GM18499 (cell line): ENCODE data around the gene DZIP1.
"Not testable (repeated sequence)": the region's sequence is repeated elsewhere in the genome, so short reads cannot be mapped to it uniquely, and the experiment has no call there.

Experiments
- ATAC-seq: cut with Tn5 transposase; IDR thresholded peaks from one replicate; pipeline ENCODE4 v1.9.1; 2021; ENCODE audit warnings: moderate number of reproducible peaks; ENCODE audit not compliant: insufficient read depth, unreplicated experiment

The DZIP1 gene

GRCh38 chr13:95607366-95607765 is 37.1 kb downstream of the DZIP1 start:
- ATAC-seq = no peak

DNA sequence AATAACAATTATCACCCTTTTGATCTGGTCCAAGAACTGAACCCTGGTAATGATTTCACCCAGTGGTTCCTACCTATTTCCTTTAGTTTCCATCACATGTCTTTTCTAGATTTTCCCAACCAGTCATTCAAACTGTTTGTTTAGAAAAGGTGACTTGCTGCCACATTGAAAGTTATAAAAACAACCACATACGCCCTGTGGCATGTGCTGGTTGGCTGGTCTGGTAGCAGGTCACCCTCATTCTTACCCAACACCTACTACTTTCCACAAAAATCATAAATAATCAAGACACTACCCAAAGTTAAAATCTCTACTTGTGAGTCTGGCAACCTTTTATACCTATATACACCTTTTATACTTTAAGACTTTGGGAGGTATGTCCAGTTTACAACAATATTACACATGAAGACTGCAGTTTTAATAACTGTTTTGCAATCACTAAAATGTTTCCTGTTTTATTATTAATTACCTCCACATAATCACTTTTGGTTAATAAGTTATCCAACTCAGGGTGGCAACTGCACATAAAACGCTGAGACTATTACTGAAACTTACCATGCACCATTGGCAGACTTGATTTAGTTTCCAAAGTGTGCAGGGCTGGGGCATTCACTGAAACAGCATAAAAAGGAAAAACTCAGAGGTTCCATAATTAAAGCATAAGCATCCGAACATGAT is 38.9 kb downstream of the DZIP1 start:
- ATAC-seq = no peak

GRCh38 chr13:95604556-95604915 is 40.0 kb downstream of the DZIP1 start:
- ATAC-seq = no peak

GRCh38 chr13:95603887-95604555 is 40.5 kb downstream of the DZIP1 start:
- no peak for ATAC-seq

DNA sequence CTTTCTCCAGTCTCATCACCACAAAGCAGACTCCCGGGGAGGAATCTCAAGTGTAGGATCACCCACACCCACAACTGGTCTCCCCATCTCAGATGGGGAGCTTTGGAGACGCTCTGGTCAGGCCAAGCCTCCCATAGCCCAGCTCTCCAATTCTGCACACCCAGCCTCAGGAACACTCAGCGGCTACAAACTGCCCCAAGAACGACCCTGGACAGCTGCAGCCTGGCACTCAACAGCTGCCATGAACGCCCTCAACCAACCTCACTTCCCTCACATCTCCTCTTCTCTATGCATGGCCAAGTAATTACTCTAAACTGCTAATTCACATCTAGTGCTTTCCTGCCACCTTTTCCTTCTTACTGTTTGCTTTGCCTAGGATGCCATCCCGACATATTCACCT is 42.6 kb downstream of the DZIP1 start:
- ATAC-seq = no peak

GRCh38 chr13:95601216-95601615 is 43.3 kb downstream of the DZIP1 start:
- ATAC-seq = no peak

DNA sequence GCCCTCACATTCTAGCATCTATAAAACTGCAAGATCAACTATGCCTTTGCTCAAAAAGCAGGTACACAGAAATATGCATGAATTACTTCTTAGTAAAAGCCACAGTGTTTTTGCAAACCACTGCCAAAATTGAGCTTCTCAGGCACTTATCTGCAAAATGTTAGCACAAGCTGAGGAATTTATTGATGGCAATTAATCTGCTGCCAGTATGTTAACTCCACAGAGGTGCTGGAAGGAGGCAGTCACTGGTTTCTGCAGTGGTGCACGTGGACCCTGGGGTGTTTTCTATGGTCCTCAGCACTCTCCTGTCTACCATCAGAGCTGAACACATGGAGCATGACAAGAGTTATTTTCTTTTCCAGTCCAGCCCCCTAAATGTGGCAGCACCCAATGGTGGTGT is 47.8 kb downstream of the DZIP1 start:
- ATAC-seq = no peak

DNA sequence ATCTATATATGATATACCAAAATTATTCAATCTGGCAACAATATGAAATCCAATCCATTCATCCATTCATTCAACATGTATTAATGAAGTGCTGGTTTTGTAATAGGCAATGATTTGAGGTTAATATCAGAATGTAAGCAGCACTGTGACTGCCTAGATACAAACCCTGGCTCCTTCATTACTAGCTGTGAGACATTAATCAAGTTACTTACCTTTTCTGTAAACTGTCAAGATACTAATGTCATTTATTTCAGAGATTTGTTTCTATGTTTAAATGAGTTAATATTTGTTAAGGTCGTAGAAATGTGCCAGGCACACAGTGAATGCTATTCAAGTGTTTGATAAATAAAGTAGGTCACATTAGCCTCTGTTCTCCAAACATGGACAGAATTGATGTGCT is 51.0 kb downstream of the DZIP1 start:
- ATAC-seq = no peak

DNA sequence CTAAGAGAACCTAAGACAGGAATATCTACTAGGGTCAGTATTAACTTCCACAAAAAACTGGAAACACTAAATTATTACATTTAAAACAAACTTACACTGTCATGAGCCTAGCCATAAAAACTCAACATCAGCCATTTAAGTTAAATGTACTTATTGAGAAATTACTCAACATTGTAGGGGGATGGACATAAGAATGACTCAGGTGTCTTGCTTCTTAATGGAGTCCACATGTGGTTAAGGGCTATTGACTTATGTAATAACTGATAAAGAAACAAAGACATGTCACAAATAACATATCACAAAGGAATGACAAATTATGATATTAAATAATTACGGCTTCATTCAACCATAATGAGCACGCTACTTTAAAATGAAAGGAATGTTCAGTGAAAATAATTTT is 55.8 kb downstream of the DZIP1 start:
- no peak for ATAC-seq

DNA sequence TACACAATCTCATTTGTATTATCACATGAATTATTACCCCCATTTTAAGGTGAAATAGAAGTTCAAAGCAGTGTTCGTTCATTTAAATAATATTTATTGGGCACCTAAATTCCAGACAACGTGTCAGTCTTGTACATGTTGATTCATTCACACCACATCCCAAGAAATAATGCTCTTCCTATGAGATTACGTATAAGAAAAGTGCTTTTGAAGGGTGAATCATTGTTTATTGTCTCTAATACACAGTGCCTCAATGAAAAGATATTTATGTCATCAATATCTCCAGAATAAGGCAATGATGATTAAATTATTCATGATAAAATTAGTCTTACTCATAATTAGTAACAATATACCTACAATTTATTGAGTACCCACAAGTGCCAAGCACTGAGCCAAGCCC is 56.4 kb downstream of the DZIP1 start:
- ATAC-seq = no peak

DNA sequence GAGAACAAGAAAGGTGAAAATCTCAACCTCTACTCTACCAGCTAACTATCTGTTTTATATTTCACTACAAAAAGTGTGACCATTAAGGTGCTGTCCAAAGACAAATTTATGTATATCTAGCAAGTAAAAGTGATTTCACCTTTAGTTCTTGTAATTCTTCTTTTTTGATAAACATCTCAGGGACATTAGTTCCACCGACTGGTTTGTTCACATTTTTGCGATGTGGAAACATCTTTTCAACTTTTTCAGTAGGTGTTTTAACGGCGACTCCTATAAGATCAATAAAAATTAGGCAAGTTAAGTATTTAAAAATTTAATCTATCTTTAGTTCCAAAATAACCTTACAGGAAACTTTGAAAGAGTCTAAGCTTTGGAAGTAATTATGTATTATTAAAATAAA is 58.6 kb downstream of the DZIP1 start:
- no peak for ATAC-seq

GRCh38 chr13:95579303-95579702 is 65.2 kb downstream of the DZIP1 start:
- peak; percentile 93 for ATAC-seq

DNA sequence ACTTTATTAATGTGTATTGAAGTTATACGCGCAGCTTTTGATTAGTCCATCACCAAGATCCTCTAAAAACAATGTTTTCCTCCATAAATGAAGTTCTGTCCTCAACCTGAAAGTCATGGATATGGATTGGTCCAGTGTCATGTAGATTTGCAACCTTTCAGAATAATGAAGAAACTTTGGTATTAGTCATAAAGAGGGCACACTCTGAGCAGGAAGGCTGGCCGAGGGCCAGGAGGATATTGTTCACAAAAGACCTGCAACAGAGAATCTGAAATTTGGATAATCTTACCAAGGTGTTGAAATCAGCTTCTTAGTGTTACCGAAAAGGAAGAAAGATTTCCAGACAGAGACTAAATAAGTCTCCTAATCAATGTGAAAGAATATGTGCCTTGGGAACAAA is 71.3 kb downstream of the DZIP1 start:
- no peak for ATAC-seq

DNA sequence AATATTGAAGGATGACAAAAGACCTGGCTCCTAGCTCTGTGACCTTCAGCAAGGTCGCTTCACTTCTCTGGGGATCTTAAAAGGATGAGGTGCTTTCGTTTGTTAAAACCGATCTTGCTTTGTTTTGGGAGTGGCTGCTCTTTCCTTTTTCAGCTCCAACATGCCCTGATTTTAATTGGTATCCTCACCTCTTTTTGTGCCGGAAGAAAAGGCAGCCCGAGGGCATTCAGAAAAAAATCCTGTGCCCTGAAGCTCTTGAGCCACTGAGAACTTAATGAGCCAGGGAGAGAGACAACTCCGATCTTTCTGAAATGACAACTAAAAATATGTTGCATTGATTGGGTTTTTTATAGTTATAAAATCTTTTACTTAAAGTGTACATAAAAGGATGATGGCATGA is 72.6 kb downstream of the DZIP1 start:
- ATAC-seq = no peak

DNA sequence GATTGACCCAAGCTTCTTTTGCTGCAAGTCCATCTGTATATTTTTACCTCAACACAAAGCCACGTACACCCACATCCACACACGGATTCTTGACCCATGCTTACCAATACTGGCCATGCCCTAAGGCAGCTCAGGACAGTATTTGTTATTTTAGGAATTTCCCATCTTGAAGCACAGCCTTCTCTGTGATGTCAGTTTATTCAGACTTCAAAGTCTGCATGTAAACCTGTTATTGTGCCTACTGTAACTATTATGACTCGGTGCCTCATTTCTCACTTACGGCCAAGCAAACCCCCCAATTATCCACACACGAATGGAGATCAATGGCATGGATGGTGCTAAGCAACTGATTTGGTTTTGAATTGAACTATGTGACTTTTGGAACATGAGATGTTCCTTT is 74.5 kb downstream of the DZIP1 start:
- no peak for ATAC-seq

GRCh38 chr13:95568131-95568530 is 76.4 kb downstream of the DZIP1 start:
- ATAC-seq = no peak

- not testable (repeated sequence) for ATAC-seq
These were observed 78.7 kb downstream of the DZIP1 start for GRCh38 chr13:95565758-95566157.

DNA sequence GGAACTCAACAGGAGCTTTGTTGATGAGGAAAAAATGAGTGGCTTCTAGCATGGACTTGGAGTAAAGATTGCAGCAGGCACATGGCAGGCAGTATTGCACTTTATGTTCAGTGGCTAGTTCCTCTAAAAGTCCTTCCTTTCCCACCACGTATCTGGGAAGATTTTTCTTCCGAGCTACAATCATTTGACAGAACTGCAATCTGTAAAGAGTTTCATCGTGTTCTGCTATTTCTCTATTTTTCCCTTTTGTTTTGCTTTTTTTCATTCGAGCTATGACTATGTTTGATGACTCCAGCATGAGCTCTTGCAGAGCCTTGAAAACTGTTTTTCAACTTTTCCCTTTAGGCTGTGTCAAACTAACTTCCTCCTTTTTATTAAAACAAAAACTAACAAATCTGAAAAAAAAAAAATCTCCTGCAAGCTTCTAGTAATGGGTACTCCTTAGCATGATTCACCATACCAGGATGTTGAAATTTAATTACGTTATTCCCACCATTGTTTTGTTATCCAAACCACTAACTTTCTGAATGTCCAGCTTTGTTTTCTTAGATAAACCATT is 79.7 kb downstream of the DZIP1 start:
- no peak for ATAC-seq

DNA sequence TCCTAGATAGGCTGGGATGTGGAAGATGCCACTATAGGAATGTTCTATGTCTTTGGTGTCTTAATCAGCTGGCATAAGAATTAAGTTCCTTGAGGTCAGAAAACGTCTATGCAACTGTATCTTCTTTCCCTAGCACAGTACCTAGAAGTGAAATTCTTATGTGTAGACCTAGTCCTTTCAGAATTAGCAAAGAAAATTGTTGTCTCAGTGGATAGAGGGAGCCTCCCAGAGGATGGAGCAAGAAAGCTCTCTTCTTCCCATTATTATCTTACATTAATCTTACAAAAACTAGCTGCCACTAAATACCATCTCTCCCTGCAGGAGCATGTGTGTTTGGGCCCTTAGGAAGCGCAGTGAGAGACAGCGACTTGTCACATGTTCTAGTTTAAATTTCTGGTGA is 80.4 kb downstream of the DZIP1 start:
- ATAC-seq = no peak

DNA sequence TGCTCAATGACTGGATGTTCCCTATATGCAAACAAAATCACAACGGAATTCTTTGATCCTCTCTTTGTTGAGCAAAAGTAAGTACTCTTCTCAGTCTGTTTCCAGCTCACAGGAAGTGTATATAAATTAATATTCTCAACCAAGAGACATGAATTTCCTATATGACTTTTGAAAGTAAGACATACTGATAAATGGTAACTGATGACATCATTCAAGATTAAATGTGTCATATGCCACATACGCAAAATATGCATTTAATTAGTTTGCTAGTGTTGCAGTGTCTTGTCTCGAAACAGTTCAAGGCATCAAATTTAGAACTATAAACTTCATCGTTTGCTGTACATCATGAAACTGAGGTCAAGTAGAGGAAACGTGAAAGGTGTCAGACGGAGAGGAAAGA is 84.1 kb downstream of the DZIP1 start:
- no peak for ATAC-seq

- ATAC-seq = no peak
These were observed 85.4 kb downstream of the DZIP1 start for GRCh38 chr13:95559100-95559499.

GRCh38 chr13:95557013-95557412 is 87.5 kb downstream of the DZIP1 start:
- ATAC-seq = no peak
